Endothelial cell of umbilical vein (primary cell): Measurements from ENCODE around the gene PRRT4.

Experiments
- CTCF ChIP-seq, 2 donors: IDR thresholded peaks; 1 replicate in 1 of 2; 2 replicates in 1 of 2; pipeline ENCODE4 v1.5.1; 2011; ENCODE audit warnings: low read length in 2 of 2, mild to moderate bottlenecking in 2 of 2, moderate library complexity in 2 of 2, control low read depth in 1 of 2, inconsistent platforms in 1 of 2, low read depth in 1 of 2; ENCODE audit not compliant: insufficient read depth in 1 of 2; ENCODE audit errors: extremely low read depth in 1 of 2
- EZH2 ChIP-seq: IDR thresholded peaks from 2 replicates; pipeline ENCODE4 v1.6.1; 2012; ENCODE audit warnings: borderline replicate concordance, low read depth, mild to moderate bottlenecking, moderate library complexity, low read length, inconsistent platforms; ENCODE audit not compliant: severe bottlenecking
- FOS ChIP-seq: IDR thresholded peaks from 2 replicates; pipeline ENCODE4 v1.6.1; 2011; ENCODE audit warnings: mild to moderate bottlenecking, low read length, moderate library complexity, borderline replicate concordance; ENCODE audit not compliant: insufficient read depth
- JUN ChIP-seq: IDR thresholded peaks from 2 replicates; pipeline ENCODE4 v1.6.1; 2011; ENCODE audit warnings: borderline replicate concordance, low read depth; ENCODE audit not compliant: insufficient read length, insufficient read depth
- MAX ChIP-seq: IDR thresholded peaks from 2 replicates; pipeline ENCODE4 v1.6.1; 2011; ENCODE audit not compliant: insufficient read depth, insufficient read length
- MYC ChIP-seq: IDR thresholded peaks from one replicate; pipeline ENCODE4 v1.6.1; 2011; ENCODE audit warnings: mild to moderate bottlenecking, low read depth, low read length
- POLR2A ChIP-seq: IDR thresholded peaks from 2 replicates; pipeline ENCODE4 v1.6.1; 2012; ENCODE audit warnings: low read depth, mild to moderate bottlenecking, control low read depth, low read length
- POLR2AphosphoS5 ChIP-seq: IDR thresholded peaks from 2 replicates; pipeline ENCODE4 v1.6.1; 2012; ENCODE audit warnings: low read depth, mild to moderate bottlenecking, control low read depth, low read length, moderate library complexity; ENCODE audit not compliant: insufficient read depth

GRCh38 chr7:128359336-128359735 is 2.2 kb downstream of the PRRT4 start:
- TF ChIP-seq CTCF (IDR thresholded peaks at IDR 0.05; ENCODE audit: extremely low read depth in 1 of 2, insufficient read depth in 1 of 2, low read depth in 1 of 2, low read length in 2 of 2) = no peak
- TF ChIP-seq MAX = no peak
- TF ChIP-seq POLR2A = no peak
- no peak for TF ChIP-seq EZH2
- no peak for TF ChIP-seq POLR2AphosphoS5
- TF ChIP-seq JUN = no peak
- TF ChIP-seq MYC = no peak
- no peak for TF ChIP-seq FOS
